Occipital lobe (tissue), 2 donors: ENCODE data around the gene SFXN3. TPM values are rescaled to one million over a fixed set of nuclear protein-coding genes. Genes with fewer than 3 reads are reported as not detected.

ENCODE experiments used
- DNase-seq: peaks from one replicate; lab custom pipeline; 2025; lab: John Stamatoyannopoulos, UW
- total RNA-seq: library from RNA; depleted of rRNA; stranded (reverse); fragments of >200 nt; gene quantifications from one replicate; pipeline ENCODE4 v1.2.3, GENCODE V29; 2014

Gene SFXN3
- 44.0 TPM for total RNA-seq

GRCh38 chr10:101031128-101031795, at the start of gene SFXN3, which contains the start of gene PDZD7:
TSS of gene SFXN3 (plus strand) at chr10:101031234. CDS start at chr10:101034695, 3,461 bp downstream.
TSS of gene PDZD7 (minus strand) at chr10:101031129. CDS start at chr10:101030219, 910 bp downstream.
- peak; percentile 93 for DNase-seq

- no peak for DNase-seq
These were observed 47.9 kb upstream of the SFXN3 start for GRCh38 chr10:100982916-100983830.

- no peak for DNase-seq
These were observed 47.0 kb upstream of the SFXN3 start for GRCh38 chr10:100983868-100984671.

- no peak for DNase-seq
These were observed 46.3 kb upstream of the SFXN3 start for GRCh38 chr10:100984672-100985177.

- DNase-seq, result no peak
These were observed 45.7 kb upstream of the SFXN3 start for GRCh38 chr10:100985336-100985735.

GRCh38 chr10:100986623-100986951, 44.4 kb upstream of the SFXN3 start:
- no peak for DNase-seq

- DNase-seq, result peak; percentile 79
These were observed 43.9 kb upstream of the SFXN3 start, which contains the start of the genes MRPL43 and TWNK for GRCh38 chr10:100986952-100987684. TSS of gene MRPL43 (minus strand) at chr10:100987497. CDS start at chr10:100987443, 54 bp downstream. TSS of gene TWNK (plus strand) at chr10:100987543. CDS start at chr10:100988211, 668 bp downstream.

- no peak for DNase-seq
These were observed 43.4 kb upstream of the SFXN3 start for GRCh38 chr10:100987685-100988049.

GRCh38 chr10:100988166-100988565, 42.9 kb upstream of the SFXN3 start:
- DNase-seq, result no peak

- DNase-seq, result no peak
These were observed 41.9 kb upstream of the SFXN3 start for GRCh38 chr10:100989088-100989487.

- DNase-seq, result no peak
These were observed 36.9 kb upstream of the SFXN3 start for GRCh38 chr10:100993986-100994708.

GRCh38 chr10:100995181-100995580, 35.9 kb upstream of the SFXN3 start:
- no peak for DNase-seq

GRCh38 chr10:100996678-100997359, 34.2 kb upstream of the SFXN3 start:
- DNase-seq, result no peak

- DNase-seq, result peak; percentile 54
These were observed 33.5 kb upstream of the SFXN3 start for GRCh38 chr10:100997360-100998182.

GRCh38 chr10:100998183-100998990, 32.6 kb upstream of the SFXN3 start:
- peak; percentile 82 for DNase-seq

- peak; percentile 74 for DNase-seq
These were observed 31.9 kb upstream of the SFXN3 start for GRCh38 chr10:100998991-100999741.

GRCh38 chr10:100999742-101000126, 31.3 kb upstream of the SFXN3 start, which contains the start of gene LZTS2:
TSS of gene LZTS2 (plus strand) at chr10:100999808. CDS start at chr10:101002539, 2,731 bp downstream.
- no peak for DNase-seq
